ENCODE measurements around the gene RNF157.
"Not testable (repeated sequence)": the region's sequence is repeated elsewhere in the genome, so short reads cannot be mapped to it uniquely, and the experiment has no call there.

RNF157 gene

DNA sequence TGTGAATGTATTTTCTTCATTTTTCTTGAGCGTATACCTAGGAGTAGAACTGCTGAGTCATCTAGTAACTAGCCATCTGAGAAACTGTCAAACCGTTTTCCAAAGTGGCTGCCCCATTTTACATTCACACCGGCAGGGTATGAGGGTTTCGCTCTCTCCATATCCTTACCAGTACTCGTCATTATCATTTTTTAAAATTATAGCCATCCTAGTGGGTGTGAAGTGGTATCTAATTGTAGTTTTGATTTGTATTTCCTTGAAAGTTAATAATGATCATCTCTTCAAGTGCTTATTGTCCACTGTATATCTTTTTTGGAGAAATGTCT lies 6.0 kb downstream of the RNF157 start:
- no peak for DNase-seq (ENCODE audit: low spot score)

- no peak for DNase-seq (ENCODE audit: low spot score)
Measured at GRCh38 chr17:76233588-76234353, 6.5 kb downstream of the RNF157 start.

- peak; percentile 75 for DNase-seq (ENCODE audit: low spot score)
Measured at GRCh38 chr17:76232342-76232741, 8.0 kb downstream of the RNF157 start.

- DNase-seq (ENCODE audit: low spot score): not testable (repeated sequence)
Measured at GRCh38 chr17:76226749-76227148, 13.5 kb downstream of the RNF157 start.

- not testable (repeated sequence) for DNase-seq (ENCODE audit: low spot score)
Measured at GRCh38 chr17:76225373-76226086, 14.8 kb downstream of the RNF157 start.

- no peak for DNase-seq (ENCODE audit: low spot score)
Measured at GRCh38 chr17:76223802-76224201, 16.5 kb downstream of the RNF157 start.

GRCh38 chr17:76219670-76220383 lies 20.5 kb downstream of the RNF157 start:
- no peak for DNase-seq (ENCODE audit: low spot score)

DNA sequence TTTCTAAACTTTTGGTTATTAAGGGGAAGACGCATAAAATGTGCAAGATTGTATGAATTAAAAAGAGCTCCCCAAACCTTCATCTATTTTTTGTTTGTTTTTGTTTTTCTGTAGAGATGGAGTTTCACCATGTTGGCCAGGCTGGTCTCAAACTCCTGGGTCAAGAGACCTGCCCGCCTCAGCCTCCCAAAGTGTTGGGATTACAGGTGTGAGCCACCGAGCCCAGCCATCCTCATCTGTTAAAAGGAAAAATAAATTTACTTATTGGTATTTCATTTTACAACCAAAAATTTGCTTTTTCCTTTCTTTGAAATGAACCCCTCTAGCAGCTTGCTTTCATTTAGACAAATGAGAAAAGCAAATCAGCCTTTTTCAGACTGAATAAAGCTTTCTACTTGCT lies 23.2 kb downstream of the RNF157 start:
- DNase-seq (ENCODE audit: low spot score): no peak

GRCh38 chr17:76213491-76213890 lies 26.8 kb downstream of the RNF157 start:
- DNase-seq (ENCODE audit: low spot score): no peak

DNA sequence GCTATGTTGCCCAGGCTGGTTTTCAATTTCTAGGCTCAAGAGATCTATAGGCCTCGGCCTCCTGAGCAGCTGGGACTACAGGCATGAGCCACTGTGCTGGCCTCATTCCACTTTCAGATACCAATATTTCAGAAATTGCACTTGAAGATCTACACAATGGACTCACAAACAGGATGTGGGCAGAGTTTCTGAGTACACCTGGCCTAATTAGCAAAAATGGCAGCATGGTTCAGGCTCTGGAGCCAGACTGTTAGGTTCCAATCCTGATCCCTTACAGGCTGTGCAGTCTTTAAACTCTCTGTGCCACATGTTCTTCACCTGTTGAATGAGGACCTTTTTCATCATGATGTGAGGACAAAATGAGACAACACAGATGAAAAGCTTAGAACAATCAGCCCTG lies 32.2 kb downstream of the RNF157 start:
- no peak for DNase-seq (ENCODE audit: low spot score)

GRCh38 chr17:76207275-76208059 lies 32.8 kb downstream of the RNF157 start:
- DNase-seq (ENCODE audit: low spot score): no peak

GRCh38 chr17:76205542-76206144 lies 34.6 kb downstream of the RNF157 start:
- DNase-seq (ENCODE audit: low spot score): not testable (repeated sequence)

GRCh38 chr17:76204277-76204676 lies 36.0 kb downstream of the RNF157 start:
- peak; percentile 28 for DNase-seq (ENCODE audit: low spot score)

DNA sequence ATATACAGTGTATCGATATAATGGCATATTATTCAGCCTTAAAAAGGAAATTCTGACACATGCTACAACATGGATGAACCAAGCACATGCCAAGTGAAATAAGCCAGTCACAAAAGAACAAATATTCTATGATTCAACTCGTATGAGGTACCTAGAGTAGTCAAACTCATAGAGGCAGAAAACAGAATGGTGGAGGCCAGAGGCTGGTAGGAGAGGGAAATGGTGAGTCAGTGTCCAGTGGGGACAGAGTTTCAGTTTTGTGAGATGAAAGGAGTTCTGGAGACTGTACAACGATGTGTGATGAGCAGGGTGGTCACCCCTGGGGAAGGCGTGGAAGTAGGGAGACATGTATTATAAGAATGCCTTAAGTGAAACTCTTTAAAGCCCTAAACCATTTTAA lies 39.9 kb downstream of the RNF157 start:
- DNase-seq (ENCODE audit: low spot score): no peak

- no peak for DNase-seq (ENCODE audit: low spot score)
Measured at GRCh38 chr17:76199469-76199868, 40.8 kb downstream of the RNF157 start.

DNA sequence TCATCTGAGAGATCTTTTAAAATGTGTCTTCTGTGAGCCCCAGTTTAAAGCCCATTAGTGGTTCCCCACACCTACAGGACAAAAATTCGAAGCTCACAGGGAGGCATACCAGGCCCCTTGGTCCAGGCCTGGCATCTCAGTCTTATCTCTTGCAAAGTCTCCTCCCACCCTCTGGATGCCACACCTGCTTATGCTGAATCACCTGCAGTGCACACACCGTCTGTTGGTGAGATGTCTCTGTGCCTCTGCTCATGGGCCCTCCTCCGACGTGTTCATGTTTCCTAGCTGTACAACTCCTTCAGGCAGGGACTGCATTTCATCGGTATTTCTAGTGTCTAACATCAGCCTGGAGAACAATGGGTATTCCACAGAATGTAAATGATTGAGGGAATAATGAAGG lies 41.6 kb downstream of the RNF157 start:
- no peak for DNase-seq (ENCODE audit: low spot score)

DNA sequence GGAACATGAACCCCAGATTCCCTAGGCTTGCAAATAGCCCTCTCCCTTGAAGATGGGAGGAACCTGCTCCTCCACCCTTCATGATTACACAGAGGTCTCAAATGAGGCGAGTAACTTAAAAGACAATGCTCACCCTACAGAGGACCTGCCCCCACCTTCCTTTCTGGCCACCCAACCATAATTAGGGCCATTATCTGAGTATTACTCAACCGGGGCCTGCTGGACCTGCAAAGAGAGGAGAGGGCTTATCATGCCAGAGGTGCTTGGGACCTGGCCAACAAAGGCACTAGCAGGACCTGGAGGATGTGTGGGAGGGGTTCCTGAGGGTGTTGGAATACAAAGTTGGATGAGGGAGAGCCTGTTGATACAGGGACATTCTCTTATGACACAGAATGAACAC lies 42.4 kb downstream of the RNF157 start:
- no peak for DNase-seq (ENCODE audit: low spot score)

GRCh38 chr17:76196675-76197074 lies 43.6 kb downstream of the RNF157 start:
- DNase-seq (ENCODE audit: low spot score): no peak

GRCh38 chr17:76195281-76196096 lies 44.8 kb downstream of the RNF157 start:
- no peak for DNase-seq (ENCODE audit: low spot score)

DNA sequence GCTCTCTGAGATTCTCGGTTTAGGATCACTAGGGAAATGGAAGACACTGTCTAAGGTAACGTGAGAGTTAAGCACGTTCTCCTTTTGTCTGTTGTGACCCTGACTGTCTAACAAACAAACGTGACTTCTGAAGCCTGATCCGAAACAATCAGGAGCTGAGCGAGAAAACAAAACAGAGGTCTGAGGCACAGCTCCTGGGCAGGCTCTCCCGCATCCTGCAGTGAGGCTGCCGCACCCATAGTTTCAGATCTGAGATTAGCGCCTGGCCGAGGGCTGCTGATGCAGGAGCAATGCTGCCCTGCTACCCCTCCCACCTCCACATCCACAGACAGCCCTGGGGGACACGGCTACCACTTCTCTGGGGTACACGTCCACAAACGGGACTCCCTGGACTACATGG lies 46.7 kb downstream of the RNF157 start:
- no peak for DNase-seq (ENCODE audit: low spot score)

GRCh38 chr17:76191896-76192295 lies 48.4 kb downstream of the RNF157 start:
- DNase-seq (ENCODE audit: low spot score): no peak

All from kidney capillary endothelial cell (primary cell).